ENCODE results near the gene C3orf18. TPM values are rescaled to one million over a fixed set of nuclear protein-coding genes. Genes with fewer than 3 reads are reported as not detected.

C3orf18 gene
- 3.2 and 3.5 TPM in 2 replicates for total RNA-seq (2014; rRNA removed; shearing (Covaris generic))
- polyA plus RNA-seq (2014; cell fraction: nucleus; rRNA removed): 4.9 and 6.4 TPM in 2 replicates

DNA sequence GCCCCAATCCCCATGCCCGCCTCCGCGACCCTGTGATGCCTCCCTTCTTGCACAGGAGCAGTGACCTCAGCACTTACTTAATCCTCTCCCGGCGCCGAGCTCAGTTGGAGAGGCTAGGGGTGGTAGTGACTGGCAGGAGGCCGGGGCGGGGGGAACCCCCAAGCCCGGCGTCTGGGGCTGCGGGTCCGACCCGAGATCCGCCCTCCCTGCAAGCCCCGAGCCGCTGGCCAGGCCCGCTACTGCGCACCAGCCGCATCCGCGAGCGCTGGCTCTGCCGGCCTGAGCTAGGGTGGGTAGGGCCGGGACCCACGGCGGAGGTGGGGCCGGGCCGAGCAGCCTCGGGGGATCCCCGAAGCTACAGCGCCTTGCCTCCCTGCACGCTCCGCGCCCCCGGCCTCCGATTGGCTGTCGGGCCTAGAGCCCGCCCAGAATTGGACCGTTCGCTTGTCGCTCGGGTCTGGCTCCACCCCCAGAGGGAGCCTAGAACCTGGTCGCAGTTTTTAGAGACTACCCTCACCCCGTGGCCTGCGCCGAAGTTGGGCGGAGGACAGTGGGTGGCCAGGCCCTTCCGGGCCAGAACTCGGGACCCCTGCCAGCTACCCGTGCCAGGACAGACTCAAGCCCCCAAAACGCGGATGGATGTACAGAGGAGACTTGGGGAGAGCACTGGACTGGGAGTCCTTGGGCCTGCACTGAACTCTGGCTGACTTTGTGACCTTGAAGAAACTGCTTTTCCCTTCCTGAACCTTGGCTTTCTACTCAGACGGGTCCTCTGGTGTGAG is at the start of gene C3orf18:
Gene C3orf18 (minus strand): TSS at position 362 of the 782 bp plus-strand sequence. CDS start 2,048 bp downstream, outside the sequence.
- peak; percentile 66 for DNase-seq (ENCODE audit: extremely low read depth, low read depth)

GRCh38 chr3:50616770-50617095 is 49.2 kb upstream of the C3orf18 start:
- peak; percentile 83 for DNase-seq (ENCODE audit: extremely low read depth, low read depth)

GRCh38 chr3:50616003-50616769 is 48.6 kb upstream of the C3orf18 start:
- peak; percentile 75 for DNase-seq (ENCODE audit: extremely low read depth, low read depth)

- no peak for DNase-seq (ENCODE audit: extremely low read depth, low read depth)
Observed at GRCh38 chr3:50615190-50615589, 47.6 kb upstream of the C3orf18 start.

DNA sequence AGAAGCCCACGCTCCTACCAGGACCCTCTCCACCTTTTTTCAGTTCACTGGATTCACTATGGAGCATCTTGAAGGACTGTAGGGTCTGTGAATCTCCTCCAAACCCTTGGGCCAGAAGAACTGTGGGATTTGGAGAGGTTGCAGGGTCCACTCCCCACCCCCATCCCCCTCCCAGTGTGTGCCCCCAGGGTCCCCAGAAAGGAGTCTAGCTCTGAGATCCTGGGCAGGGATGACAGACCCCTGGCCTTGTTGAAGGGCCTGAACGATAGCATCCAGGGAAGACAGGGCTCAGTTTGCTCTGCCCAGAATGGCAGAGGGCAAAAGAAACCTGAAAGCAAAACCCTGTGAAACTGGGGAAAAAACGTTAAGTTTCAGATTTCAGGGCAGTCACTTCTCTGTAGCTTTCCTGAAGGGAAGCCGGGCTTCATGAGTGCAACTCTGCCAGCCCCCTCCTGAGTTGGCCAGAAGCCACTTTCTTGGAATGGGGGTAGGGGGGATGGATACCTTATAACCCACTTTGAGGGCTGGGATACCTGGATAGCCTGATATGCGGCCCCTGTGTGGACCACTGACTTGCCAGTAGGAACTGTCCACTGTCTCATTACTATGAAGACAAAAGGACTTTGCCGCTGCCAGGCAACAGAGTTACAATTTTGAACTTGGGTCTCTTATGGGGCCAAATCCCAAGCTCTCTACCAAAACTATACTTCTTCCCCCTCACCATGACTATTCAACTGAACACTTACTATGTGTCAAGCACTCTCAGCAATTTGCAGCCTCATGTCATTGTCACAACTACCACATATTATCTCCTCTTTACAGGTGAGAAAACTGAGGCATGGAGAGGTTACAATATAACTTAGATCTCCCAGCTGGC is 45.7 kb upstream of the C3orf18 start:
- DNase-seq (ENCODE audit: extremely low read depth, low read depth): no peak

DNA sequence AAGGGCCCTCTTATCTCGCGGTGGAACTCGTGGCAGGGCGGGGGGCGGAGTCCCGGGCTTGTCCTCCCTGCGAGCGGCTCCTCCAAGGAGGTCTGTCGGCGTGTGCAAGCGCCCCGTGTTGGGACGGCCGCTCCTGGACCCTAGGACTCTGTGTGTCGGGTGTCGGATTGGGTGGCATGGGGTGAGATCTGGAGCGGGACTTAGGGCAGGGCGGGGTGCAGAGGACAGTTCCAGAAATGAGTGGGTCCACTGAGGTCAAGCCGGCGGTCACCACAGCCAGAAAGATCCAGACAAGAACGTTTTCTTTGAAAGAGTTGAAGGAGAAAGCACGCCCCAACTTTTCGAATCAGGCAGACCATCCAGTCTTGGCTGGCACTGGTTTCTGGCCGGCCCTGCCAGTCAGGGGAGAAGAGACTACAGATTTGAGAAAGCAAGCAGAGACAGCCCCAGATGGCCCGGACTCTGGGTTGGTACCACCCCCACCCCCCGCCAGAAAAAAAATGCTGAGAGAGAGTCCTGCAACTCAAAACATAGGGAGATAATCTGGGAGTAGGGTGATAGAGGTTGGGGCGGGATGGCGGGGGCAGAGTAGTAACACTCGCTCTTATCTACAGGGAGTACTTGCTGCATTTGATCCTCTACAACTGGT is 44.8 kb upstream of the C3orf18 start:
- DNase-seq (ENCODE audit: extremely low read depth, low read depth): no peak

- peak; percentile 69 for DNase-seq (ENCODE audit: extremely low read depth, low read depth)
Observed at GRCh38 chr3:50611464-50612233, 44.1 kb upstream of the C3orf18 start, which contains the start of gene CISH. CISH (minus strand) TSS chr3:50611774; CDS start chr3:50611650, 124 bp downstream.

GRCh38 chr3:50610992-50611463 is 43.5 kb upstream of the C3orf18 start:
- DNase-seq (ENCODE audit: extremely low read depth, low read depth): no peak

- no peak for DNase-seq (ENCODE audit: extremely low read depth, low read depth)
Observed at GRCh38 chr3:50610181-50610971, 42.8 kb upstream of the C3orf18 start.

GRCh38 chr3:50609763-50610085 is 42.2 kb upstream of the C3orf18 start:
- DNase-seq (ENCODE audit: extremely low read depth, low read depth): no peak

DNA sequence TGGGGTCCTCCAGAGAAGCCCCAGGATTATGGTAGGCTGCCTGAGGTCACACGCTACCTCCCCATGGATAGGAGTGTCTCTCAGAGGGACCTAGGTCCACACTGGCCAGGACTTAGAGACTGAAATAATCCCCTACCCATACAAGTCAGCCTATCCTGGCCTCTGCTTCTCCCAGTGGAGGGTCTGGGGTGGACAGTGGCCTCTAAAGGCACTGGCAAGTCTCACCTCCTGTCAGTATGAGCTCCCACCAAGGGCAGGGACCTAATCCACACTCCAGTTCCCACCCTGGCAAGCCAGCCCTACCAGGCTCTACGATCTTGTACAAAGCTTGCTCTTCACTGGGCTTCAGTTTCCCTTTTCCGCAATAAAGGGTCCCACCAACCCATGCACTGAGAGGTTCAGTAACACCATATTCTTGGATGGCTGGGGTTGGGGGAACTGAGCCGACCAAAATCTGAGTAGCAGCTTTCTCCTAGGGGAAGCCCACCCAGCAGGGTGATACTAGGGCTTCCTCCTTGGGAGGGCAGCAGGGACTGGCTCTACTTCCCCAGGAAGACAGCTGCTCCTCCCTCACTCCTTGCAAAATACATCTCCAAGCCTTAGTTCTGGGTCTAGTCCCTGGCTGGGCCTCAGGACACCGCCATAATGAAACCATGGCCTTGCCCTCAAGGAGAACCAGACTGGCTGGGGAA is 41.7 kb upstream of the C3orf18 start:
- DNase-seq (ENCODE audit: extremely low read depth, low read depth): no peak

GRCh38 chr3:50608278-50608677 is 40.7 kb upstream of the C3orf18 start:
- no peak for DNase-seq (ENCODE audit: extremely low read depth, low read depth)

DNA sequence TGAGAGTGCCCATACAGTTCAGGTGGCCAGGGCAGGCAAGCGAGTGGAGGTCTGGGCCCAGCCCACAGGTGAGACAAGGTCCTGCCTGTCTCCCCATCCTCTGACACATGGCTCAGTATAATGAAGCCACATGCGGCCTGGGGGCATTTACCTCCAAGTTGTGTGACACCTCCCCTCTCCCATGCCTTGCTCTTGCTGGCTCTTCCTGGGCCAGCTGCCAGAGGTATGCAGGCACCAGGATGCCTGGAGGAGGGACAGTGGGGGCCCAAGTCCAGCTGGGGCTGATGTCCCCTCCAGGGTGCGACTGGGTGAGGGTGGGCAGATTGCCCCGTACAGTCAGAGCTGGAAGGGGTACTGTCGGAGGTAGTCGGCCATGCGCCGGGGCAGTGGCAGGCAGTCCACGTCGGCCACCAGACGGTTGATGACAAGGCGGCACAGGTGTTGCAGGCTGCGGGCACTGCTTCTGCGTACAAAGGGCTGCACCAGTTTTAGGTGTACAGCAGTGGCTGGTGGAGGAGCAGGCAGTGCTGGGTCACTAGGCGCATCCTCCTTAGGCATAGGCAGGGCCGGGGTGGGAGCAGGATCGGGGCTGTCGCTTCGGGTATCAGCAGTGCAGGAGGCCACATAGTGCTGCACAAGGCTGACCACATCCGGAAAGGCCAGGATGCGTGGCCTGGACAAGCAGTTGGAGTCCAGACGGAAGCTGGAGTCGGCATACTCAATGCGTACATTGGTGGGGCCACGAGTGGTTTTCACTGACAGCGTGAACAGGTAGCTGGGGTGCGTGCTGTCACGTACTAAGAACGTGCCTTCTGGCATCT is 39.9 kb upstream of the C3orf18 start:
- DNase-seq (ENCODE audit: extremely low read depth, low read depth): no peak

DNA sequence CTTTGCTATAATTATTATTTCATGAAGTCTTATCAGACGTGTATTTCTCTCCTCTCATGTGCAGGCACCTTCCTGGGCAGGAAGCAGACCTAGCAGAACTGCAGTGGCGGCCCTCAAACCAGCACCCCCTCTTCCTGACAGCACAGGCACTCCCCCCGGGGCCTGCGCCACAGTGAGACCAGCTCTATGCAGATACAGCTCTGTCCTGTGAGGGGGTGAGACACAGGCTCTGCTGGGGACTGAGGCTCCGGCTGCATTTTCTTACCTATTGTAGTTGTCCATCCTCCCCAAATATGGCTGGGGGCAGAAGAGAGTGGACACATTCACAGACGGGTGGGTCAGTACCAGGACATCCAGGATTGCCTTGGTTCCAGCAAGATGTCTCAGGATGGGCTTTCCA is 39.0 kb upstream of the C3orf18 start:
- DNase-seq (ENCODE audit: extremely low read depth, low read depth): no peak

- DNase-seq (ENCODE audit: extremely low read depth, low read depth): no peak
Observed at GRCh38 chr3:50605901-50606326, 38.4 kb upstream of the C3orf18 start.

- DNase-seq (ENCODE audit: extremely low read depth, low read depth): no peak
Observed at GRCh38 chr3:50604628-50605588, 37.4 kb upstream of the C3orf18 start.
